ENCODE data around the gene PRAME.
"Not testable (repeated sequence)": the region's sequence is repeated elsewhere in the genome, so short reads cannot be mapped to it uniquely, and the experiment has no call there.

PRAME gene

GRCh38 chr22:22584722-22585121 is 25.7 kb upstream of the PRAME start:
- TF ChIP-seq, protein P1, sequence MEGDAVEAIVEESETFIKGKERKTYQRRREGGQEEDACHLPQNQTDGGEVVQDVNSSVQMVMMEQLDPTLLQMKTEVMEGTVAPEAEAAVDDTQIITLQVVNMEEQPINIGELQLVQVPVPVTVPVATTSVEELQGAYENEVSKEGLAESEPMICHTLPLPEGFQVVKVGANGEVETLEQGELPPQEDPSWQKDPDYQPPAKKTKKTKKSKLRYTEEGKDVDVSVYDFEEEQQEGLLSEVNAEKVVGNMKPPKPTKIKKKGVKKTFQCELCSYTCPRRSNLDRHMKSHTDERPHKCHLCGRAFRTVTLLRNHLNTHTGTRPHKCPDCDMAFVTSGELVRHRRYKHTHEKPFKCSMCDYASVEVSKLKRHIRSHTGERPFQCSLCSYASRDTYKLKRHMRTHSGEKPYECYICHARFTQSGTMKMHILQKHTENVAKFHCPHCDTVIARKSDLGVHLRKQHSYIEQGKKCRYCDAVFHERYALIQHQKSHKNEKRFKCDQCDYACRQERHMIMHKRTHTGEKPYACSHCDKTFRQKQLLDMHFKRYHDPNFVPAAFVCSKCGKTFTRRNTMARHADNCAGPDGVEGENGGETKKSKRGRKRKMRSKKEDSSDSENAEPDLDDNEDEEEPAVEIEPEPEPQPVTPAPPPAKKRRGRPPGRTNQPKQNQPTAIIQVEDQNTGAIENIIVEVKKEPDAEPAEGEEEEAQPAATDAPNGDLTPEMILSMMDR (IDR thresholded peaks at IDR 0.05), result no peak
- H3K4me3 Mint-ChIP-seq, result no peak overlapping the region

DNA sequence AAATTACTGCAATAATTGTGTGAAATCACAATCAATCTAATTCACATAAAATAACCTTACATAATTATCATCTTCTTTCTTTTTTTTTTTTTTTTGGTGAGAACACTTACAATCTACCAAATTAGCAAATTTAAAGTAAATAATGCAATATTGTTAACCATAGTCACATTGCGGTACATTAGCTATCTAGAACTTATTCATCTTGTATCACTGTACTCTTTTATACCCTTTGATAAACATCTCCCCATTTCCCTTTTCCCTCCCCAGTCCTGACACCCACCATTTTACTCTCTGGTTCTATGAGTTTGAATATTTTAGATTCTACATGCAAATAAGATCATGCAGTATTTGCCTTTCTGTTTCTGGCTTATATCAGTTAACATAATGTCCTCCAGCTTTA is 24.0 kb upstream of the PRAME start:
- Mint-ChIP-seq H3K4me1 (peaks cover 18% of the 10 kb centered on the region), H3K27me3 (ENCODE audit: low read depth, poor library complexity) (peaks cover 73% of the 10 kb centered on the region)

More at GRCh38 chr22:22584722-22585121, 25.7 kb upstream of the PRAME start:
- Mint-ChIP-seq H3K27ac (no peak overlapping the region), H3K27me3 (ENCODE audit: low read depth, poor library complexity) (peaks cover 84% of the 10 kb centered on the region), H3K9me3 (no peaks in the 10 kb centered on the region), H3K36me3 (ENCODE audit: low read depth) (no peaks in the 10 kb centered on the region), H3K4me1 (peaks cover 8% of the 10 kb centered on the region)
- DNase-seq, result no peak

DNA sequence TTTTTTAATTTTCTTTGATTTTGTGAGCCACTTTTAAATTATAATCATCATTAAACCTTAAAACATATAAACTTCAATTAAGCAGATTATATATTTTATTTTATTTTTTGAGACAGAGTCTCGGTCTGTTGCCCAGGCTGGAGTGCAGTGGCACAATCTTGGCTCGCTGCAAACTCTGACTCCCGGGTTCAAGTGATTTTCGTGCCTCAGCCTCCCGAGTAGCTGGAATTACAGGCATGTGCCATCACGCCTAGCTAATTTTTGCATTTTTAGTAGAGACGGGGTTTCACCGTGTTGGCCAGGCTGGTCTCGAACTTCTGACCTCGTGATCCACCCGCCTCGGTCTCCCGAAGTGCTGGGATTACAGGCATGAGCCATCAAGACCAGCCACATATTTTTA is 22.5 kb upstream of the PRAME start:
- H3K36me3 Mint-ChIP-seq (ENCODE audit: low read depth); H3K4me3 Mint-ChIP-seq; H3K27ac Mint-ChIP-seq; DNase-seq; H3K9me3 Mint-ChIP-seq: not testable (repeated sequence)
- Mint-ChIP-seq H3K27me3 (ENCODE audit: low read depth, poor library complexity) (peaks cover 73% of the 10 kb centered on the region), H3K4me1 (peaks cover 18% of the 10 kb centered on the region)

More for the DNA sequence above, 24.0 kb upstream of the PRAME start:
- no peak overlapping the region for H3K4me3 Mint-ChIP-seq
- H3K27ac Mint-ChIP-seq, result no peak overlapping the region
- no peaks in the 10 kb centered on the region for H3K9me3 Mint-ChIP-seq
- TF ChIP-seq, protein P1 (IDR thresholded peaks at IDR 0.05), result no peak
- no peaks in the 10 kb centered on the region for H3K36me3 Mint-ChIP-seq (ENCODE audit: low read depth)
- no peak for DNase-seq

GRCh38 chr22:22579869-22580604 is 21.0 kb upstream of the PRAME start:
- TF ChIP-seq, protein P1 (IDR thresholded peaks at IDR 0.05), result no peak
- Mint-ChIP-seq H3K9me3 (no peaks in the 10 kb centered on the region), H3K4me1 (peaks cover 18% of the 10 kb centered on the region), H3K27ac (no peak overlapping the region), H3K4me3 (no peak overlapping the region), H3K36me3 (ENCODE audit: low read depth) (no peaks in the 10 kb centered on the region), H3K27me3 (ENCODE audit: low read depth, poor library complexity) (peaks cover 67% of the 10 kb centered on the region)
- DNase-seq, result no peak

DNA sequence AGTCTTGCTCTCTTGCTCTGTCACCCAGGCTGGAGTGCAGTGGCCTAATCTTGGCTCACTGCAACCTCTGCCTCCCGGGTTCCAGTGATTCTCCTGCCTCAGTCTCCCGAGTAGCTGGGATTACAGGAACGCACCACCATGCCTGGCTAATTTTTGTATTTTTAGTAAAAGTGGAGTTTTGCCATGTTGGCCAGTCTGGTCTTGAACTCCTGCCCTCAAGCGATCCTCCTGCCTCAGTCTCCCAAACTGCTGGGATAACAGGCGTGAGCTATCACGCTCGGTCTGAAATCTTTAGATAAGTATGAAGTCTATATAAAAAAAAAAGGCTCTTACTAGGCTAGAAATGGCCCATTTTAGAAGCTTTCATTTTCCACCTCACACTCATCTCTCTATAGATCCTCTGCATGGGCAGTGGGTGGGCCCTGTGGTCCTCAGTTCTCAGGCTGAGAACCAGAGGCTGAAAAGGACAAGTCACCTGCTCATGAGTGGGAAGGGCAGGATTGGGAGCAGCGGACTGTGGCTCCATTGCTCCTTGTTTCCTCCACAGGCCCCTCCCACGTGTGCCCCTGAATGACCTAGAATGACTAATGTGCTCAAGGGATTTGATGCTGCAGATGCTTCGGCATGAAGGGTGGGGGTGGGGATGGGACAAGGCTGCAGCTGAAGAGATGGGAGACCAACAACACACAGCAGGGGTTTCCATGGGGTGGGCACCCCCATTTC is 19.8 kb upstream of the PRAME start:
- TF ChIP-seq, protein P1 (IDR thresholded peaks at IDR 0.05), result no peak
- peaks cover 62% of the 10 kb centered on the region for H3K27me3 Mint-ChIP-seq (ENCODE audit: low read depth, poor library complexity)
- H3K9me3 Mint-ChIP-seq, result no peaks in the 10 kb centered on the region
- H3K4me3 Mint-ChIP-seq, result no peak overlapping the region
- no peaks in the 10 kb centered on the region for H3K36me3 Mint-ChIP-seq (ENCODE audit: low read depth)
- H3K4me1 Mint-ChIP-seq, result peaks cover 18% of the 10 kb centered on the region
- no peak overlapping the region for H3K27ac Mint-ChIP-seq
- DNase-seq, result peak; percentile 16

DNA sequence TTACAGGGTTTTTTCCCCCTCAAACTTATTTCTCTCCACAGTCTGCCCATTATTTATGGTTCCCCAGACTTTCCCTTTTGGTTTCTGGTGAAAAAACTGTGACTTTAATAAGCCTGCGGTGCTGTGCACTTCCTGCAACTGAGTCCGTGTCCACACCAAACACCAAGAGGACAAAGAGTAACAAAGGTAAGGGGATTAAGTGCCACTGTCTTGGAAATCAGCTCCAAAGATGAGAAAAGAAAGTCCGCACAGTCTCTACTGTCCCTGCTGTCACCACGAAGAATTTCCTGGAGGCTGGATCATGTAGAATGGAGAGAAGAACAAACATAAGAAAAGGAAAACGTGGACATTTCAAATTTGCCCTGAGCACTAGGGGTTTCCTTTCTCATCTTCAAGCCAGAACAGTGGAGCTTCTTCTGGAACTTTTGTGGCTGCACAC is 17.9 kb upstream of the PRAME start:
- Mint-ChIP-seq H3K27ac (no peak overlapping the region), H3K36me3 (ENCODE audit: low read depth) (no peaks in the 10 kb centered on the region), H3K4me1 (peaks cover 18% of the 10 kb centered on the region), H3K9me3 (no peaks in the 10 kb centered on the region), H3K27me3 (ENCODE audit: low read depth, poor library complexity) (peaks cover 51% of the 10 kb centered on the region), H3K4me3 (no peak overlapping the region)
- TF ChIP-seq, protein P1 (IDR thresholded peaks at IDR 0.05), result no peak
- no peak for DNase-seq
